ENCODE results near the gene TANGO2. TPM values are rescaled to one million over a fixed set of nuclear protein-coding genes. Genes with fewer than 3 reads are reported as not detected.

TANGO2 gene
- total RNA-seq, 1 experiment from 2014 or later: 14.6 TPM

- Histone ChIP-seq H3K18ac (ENCODE audit: insufficient read length, low read depth, low read length) (no peak overlapping the region), H3T11ph (ENCODE audit: low read length) (no peak overlapping the region), H2AFZ (ENCODE audit: low read length) (no peak overlapping the region), H3K27me3 (ENCODE audit: insufficient read depth, low read length) (no peaks in the 10 kb centered on the region), H2BK12ac (ENCODE audit: insufficient read length, low read depth, low read length) (no peak overlapping the region), H3K4me1 (ENCODE audit: insufficient read depth, low read length) (no peaks in the 10 kb centered on the region; the same call in 1 of the 2 replicates), H2BK120ac (ENCODE audit: low read depth, low read length, poor library complexity, severe bottlenecking) (no peak overlapping the region), H3K27ac (ENCODE audit: insufficient read length, low read depth, low read length) (no peak overlapping the region), H4K5ac (ENCODE audit: insufficient read length, low read depth, low read length) (no peak overlapping the region), H3K79me1 (ENCODE audit: insufficient read depth, low read depth, low read length, poor library complexity, severe bottlenecking) (peaks cover 4% of the 10 kb centered on the region), H4K20me1 (ENCODE audit: control insufficient read depth, insufficient read depth, insufficient read length) (peaks cover 3% of the 10 kb centered on the region), H3K4ac (ENCODE audit: low read depth, low read length) (no peak overlapping the region), H2BK15ac (ENCODE audit: low read depth, low read length) (no peak overlapping the region), H2BK20ac (ENCODE audit: low read depth, low read length, poor library complexity, severe bottlenecking) (no peak overlapping the region), H2BK5ac (ENCODE audit: insufficient read length, low read length) (no peak overlapping the region), H3K56ac (ENCODE audit: insufficient read length, low read depth, low read length) (no peak overlapping the region), H4K91ac (ENCODE audit: insufficient read length, low read depth, low read length) (no peak overlapping the region), H3K4me2 (ENCODE audit: insufficient read depth, insufficient read length, low read length) (no peak overlapping the region), H2AK5ac (ENCODE audit: insufficient read length, low read length) (no peak overlapping the region), H4K8ac (replicated peaks; ENCODE audit: insufficient read length, low read depth, low read length) (no peak overlapping the region), H3K9me3 (ENCODE audit: control insufficient read depth, low read depth, low read length) (no peaks in the 10 kb centered on the region), H3K14ac (ENCODE audit: insufficient read depth, low read length) (no peak overlapping the region; the same call in 1 of the 2 replicates), H3K23ac (ENCODE audit: insufficient read length, low read depth, low read length) (no peak overlapping the region), H3K79me2 (ENCODE audit: insufficient read depth, low read length) (no peaks in the 10 kb centered on the region), H3K23me2 (ENCODE audit: insufficient read length, low read depth, low read length, poor library complexity, severe bottlenecking) (no peaks in the 10 kb centered on the region), H3K9ac (ENCODE audit: extremely low read depth, insufficient read length, low read length) (no peak overlapping the region)
- peaks cover 5 to 10% of the 10 kb centered on the region in 2 experiments; a peak in 3 of 4 replicates for H3K4me1 Mint-ChIP-seq
- peaks cover 7 to 23% (median 21%) of the 10 kb centered on the region in 3 experiments; a peak in 6 of 7 replicates for H3K36me3 Mint-ChIP-seq (ENCODE audit: insufficient read depth in 1 of 3, low read depth in 3 of 3)
- WGBS (ENCODE audit: extremely low coverage, insufficient read length, low lambda C conversion rate): no CpG with 5 or more reads among the region's 8 CpGs
- H3K4me3 Mint-ChIP-seq: no peak overlapping the region
- DNase-seq: no peak
- no peak overlapping the region for H3K27ac Mint-ChIP-seq
- no peaks in the 10 kb centered on the region for H3K9me3 Mint-ChIP-seq
- H3K27me3 Mint-ChIP-seq (ENCODE audit: low read depth): no peaks in the 10 kb centered on the region
- no peak for TF ChIP-seq CTCF (conservative IDR thresholded peaks at IDR 0.05)
These were observed 37.8 kb upstream of the TANGO2 start for GRCh38 chr22:19982991-19983578.
